Measurements from ENCODE around the gene MTAP.

The MTAP gene

GRCh38 chr9:21875893-21876292, 73.5 kb downstream of the MTAP start:
- no peak for TF ChIP-seq CTCF (IDR thresholded peaks at IDR 0.05; ENCODE audit: control insufficient read depth, insufficient read depth, low read depth, low read length, missing control alignments)
- no peak for DNase-seq (ENCODE audit: low read depth)
- H3K4me3 ChIP-seq (ENCODE audit: control insufficient read depth, low read depth, low read length) = no peak overlapping the region

GRCh38 chr9:21883642-21884041, 81.2 kb downstream of the MTAP start:
- DNase-seq (ENCODE audit: low read depth) = no peak
- no peak overlapping the region for H3K4me3 ChIP-seq (ENCODE audit: control insufficient read depth, low read depth, low read length)
- no peak for TF ChIP-seq CTCF (IDR thresholded peaks at IDR 0.05; ENCODE audit: control insufficient read depth, insufficient read depth, low read depth, low read length, missing control alignments)

- no peak for DNase-seq (ENCODE audit: low read depth)
- no peak overlapping the region for H3K4me3 ChIP-seq (ENCODE audit: control insufficient read depth, low read depth, low read length)
- TF ChIP-seq CTCF (IDR thresholded peaks at IDR 0.05; ENCODE audit: control insufficient read depth, insufficient read depth, low read depth, low read length, missing control alignments) = no peak
Observed at GRCh38 chr9:21889673-21890072, 87.2 kb downstream of the MTAP start.

GRCh38 chr9:21890696-21891095, 88.3 kb downstream of the MTAP start:
- no peak for DNase-seq (ENCODE audit: low read depth)
- no peak overlapping the region for H3K4me3 ChIP-seq (ENCODE audit: control insufficient read depth, low read depth, low read length)
- TF ChIP-seq CTCF (IDR thresholded peaks at IDR 0.05; ENCODE audit: control insufficient read depth, insufficient read depth, low read depth, low read length, missing control alignments) = no peak

- DNase-seq (ENCODE audit: low read depth) = no peak
- H3K4me3 ChIP-seq (ENCODE audit: control insufficient read depth, low read depth, low read length) = no peak overlapping the region
- no peak for TF ChIP-seq CTCF (IDR thresholded peaks at IDR 0.05; ENCODE audit: control insufficient read depth, insufficient read depth, low read depth, low read length, missing control alignments)
Observed at GRCh38 chr9:21901546-21901945, 99.1 kb downstream of the MTAP start.

GRCh38 chr9:21902136-21902535, 99.7 kb downstream of the MTAP start:
- DNase-seq (ENCODE audit: low read depth) = no peak
- no peak overlapping the region for H3K4me3 ChIP-seq (ENCODE audit: control insufficient read depth, low read depth, low read length)
- no peak for TF ChIP-seq CTCF (IDR thresholded peaks at IDR 0.05; ENCODE audit: control insufficient read depth, insufficient read depth, low read depth, low read length, missing control alignments)

GRCh38 chr9:21903380-21903965, 101.0 kb downstream of the MTAP start:
- no peak for DNase-seq (ENCODE audit: low read depth)
- H3K4me3 ChIP-seq (ENCODE audit: control insufficient read depth, low read depth, low read length) = no peak overlapping the region
- TF ChIP-seq CTCF (IDR thresholded peaks at IDR 0.05; ENCODE audit: control insufficient read depth, insufficient read depth, low read depth, low read length, missing control alignments) = no peak

Data from AG09309 (cell line).